Colonic mucosa (tissue), 4 donors: Measurements from ENCODE around the gene GYG1. TPM values are rescaled to one million over a fixed set of nuclear protein-coding genes. Genes with fewer than 3 reads are reported as not detected.

Experiments
- DNase-seq: peaks from one replicate; pipeline ENCODE4 v3.0.0-alpha.2; 2020
- H3K27ac ChIP-seq: fragments of 200-600 bp; one replicate; pipeline ENCODE4 v1.8.0; 2021
- H3K27me3 ChIP-seq: fragments of 200-600 bp; one replicate; pipeline ENCODE4 v1.8.0; 2021
- H3K36me3 ChIP-seq: fragments of 200-600 bp; one replicate; pipeline ENCODE4 v1.8.0; 2021
- H3K4me1 ChIP-seq: fragments of 200-600 bp; one replicate; pipeline ENCODE4 v1.8.0; 2021; ENCODE audit warnings: mild to moderate bottlenecking
- H3K4me3 ChIP-seq: fragments of 200-600 bp; one replicate; pipeline ENCODE4 v1.8.0; 2021
- H3K9ac ChIP-seq, 2 donors: one replicate each; pipeline ENCODE4 v1.7.0; 2013; ENCODE audit warnings: control low read depth in 2 of 2, low read depth in 2 of 2, low read length in 2 of 2
- H3K9me3 ChIP-seq: fragments of 200-600 bp; one replicate; pipeline ENCODE4 v1.8.0; 2021
- intact Hi-C: fragments of 100-400 bp; cut with DNase I; formaldehyde crosslinking; loops from one replicate; pipeline ENCODE4 v1.14.1; 2022
- total RNA-seq, 2 donors: library from RNA; stranded (reverse); fragmentation: NEBNext Ultra II Directional in 1 of 2; extraction: Animal tissue kit (Norgen Biotek cat#: 25700) in 1 of 2; gene quantifications; one replicate each; pipeline ENCODE4 v1.2.1, GENCODE V29; 2021
- TF ChIP-seq, protein P1 (sequence below): fragments of 200-600 bp; IDR thresholded peaks from one replicate; pipeline ENCODE4 v1.8.0; 2022; ENCODE audit warnings: antibody characterized with exemption, mild to moderate bottlenecking
- donor health status: healthy.
- donor health status: DM: no; HTN: no; CAD: no.
- donor health status: DM: no; HTN: no; CAD: no.

GYG1 gene
- total RNA-seq, 2 donors from 2014 or later = 26.1 to 32.2 TPM

DNA sequence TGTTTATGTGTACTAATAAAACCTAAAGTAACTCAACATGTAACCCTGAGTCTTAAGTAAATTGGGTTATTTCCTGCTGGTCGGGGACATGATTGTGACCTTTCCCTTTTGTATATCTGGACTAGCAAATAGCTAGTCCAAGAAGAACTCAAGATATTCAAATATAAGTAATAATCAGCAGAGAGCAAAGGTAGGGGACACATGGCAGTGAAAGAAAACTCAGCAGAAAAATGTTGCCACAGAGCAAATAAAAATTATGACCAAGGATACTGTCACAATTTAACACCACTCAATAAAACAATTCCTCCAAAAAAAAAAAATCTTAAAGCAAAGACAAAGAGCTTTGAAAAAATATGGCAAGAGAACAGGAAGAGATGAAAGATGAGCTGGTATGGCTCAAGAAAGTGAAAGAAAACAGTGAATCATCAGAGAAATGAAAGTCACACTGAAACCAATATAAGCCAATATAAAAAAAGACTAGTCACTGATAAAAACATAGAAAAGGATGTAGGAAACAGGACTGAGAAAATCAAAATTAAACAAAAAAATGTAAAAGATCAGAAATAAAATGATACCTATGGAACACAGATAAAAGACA lies 51.5 kb downstream of the GYG1 start:
- TF ChIP-seq, protein P1, sequence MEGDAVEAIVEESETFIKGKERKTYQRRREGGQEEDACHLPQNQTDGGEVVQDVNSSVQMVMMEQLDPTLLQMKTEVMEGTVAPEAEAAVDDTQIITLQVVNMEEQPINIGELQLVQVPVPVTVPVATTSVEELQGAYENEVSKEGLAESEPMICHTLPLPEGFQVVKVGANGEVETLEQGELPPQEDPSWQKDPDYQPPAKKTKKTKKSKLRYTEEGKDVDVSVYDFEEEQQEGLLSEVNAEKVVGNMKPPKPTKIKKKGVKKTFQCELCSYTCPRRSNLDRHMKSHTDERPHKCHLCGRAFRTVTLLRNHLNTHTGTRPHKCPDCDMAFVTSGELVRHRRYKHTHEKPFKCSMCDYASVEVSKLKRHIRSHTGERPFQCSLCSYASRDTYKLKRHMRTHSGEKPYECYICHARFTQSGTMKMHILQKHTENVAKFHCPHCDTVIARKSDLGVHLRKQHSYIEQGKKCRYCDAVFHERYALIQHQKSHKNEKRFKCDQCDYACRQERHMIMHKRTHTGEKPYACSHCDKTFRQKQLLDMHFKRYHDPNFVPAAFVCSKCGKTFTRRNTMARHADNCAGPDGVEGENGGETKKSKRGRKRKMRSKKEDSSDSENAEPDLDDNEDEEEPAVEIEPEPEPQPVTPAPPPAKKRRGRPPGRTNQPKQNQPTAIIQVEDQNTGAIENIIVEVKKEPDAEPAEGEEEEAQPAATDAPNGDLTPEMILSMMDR = no peak
- no peaks in the 10 kb centered on the region for H3K27me3 ChIP-seq
- H3K9ac ChIP-seq = no peak overlapping the region
- H3K9me3 ChIP-seq = no peaks in the 10 kb centered on the region
- H3K4me3 ChIP-seq = no peak overlapping the region
- no peaks in the 10 kb centered on the region for H3K36me3 ChIP-seq
- H3K4me1 ChIP-seq = no peaks in the 10 kb centered on the region
- intact Hi-C loops = no loop called here
- no peak for DNase-seq
- H3K27ac ChIP-seq = no peak overlapping the region

DNA sequence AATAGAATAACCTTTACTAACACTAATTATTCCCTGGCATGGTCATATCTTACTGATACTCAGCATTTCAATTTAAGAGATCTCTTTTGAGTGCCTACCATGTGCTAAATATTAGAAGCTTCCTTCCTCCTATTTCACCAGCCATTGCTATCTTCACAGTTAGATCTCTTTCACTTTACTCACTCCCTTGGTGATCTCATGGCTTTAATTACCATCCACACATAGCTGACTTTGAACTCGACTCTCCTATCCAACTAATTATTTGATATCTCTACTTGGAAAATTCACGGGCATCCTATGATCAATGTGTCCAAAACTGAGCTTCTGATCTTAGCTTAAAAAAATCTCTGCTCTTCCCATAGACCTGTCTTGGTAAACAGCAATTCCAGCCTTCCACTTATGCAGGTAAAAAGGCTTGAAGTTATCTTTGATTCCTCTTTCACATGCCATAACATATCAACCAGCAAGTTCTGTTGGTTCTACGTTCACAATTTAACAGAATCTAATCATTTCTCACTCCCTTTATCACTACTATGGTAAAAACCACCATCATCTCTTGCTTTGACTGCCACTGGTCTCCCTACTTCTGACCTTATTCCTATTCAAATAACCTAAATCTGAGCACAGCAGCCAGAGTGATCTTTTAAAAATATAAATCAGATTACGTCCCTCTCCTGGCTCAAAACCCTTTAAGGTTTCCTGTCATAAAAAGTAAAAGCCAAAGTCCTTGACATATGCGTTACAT lies 53.2 kb downstream of the GYG1 start:
- H3K4me1 ChIP-seq = no peaks in the 10 kb centered on the region
- TF ChIP-seq, protein P1 = no peak
- H3K9ac ChIP-seq = no peak overlapping the region
- no peaks in the 10 kb centered on the region for H3K36me3 ChIP-seq
- no peak for DNase-seq
- H3K27ac ChIP-seq = no peak overlapping the region
- intact Hi-C loops = no loop called here
- H3K4me3 ChIP-seq = no peak overlapping the region
- H3K9me3 ChIP-seq = no peaks in the 10 kb centered on the region
- no peaks in the 10 kb centered on the region for H3K27me3 ChIP-seq

DNA sequence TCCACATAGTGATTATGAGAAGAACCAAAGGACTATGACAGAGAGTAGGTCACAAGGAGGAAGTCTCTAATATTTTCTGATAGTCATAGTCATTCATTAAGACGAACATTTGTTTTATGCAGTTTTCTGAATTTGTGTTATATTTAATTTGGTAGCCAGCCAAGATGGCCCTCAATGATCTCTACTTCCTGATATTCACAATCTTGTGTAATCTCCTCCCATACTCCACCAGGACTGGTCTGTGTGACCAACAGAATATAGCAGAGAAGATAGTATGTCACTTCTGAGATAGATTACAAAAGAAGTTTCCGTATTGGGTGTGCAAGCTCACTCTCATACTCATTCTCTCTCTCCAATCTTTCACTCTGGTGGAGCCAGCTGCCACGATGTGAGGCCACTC lies 64.2 kb downstream of the GYG1 start:
- Histone ChIP-seq H3K27me3 (no peaks in the 10 kb centered on the region), H3K9me3 (no peaks in the 10 kb centered on the region), H3K36me3 (no peaks in the 10 kb centered on the region), H3K4me1 (no peaks in the 10 kb centered on the region), H3K27ac (no peak overlapping the region), H3K9ac (no peak overlapping the region), H3K4me3 (no peak overlapping the region)
- intact Hi-C loops = no loop called here
- TF ChIP-seq, protein P1 = no peak
- no peak for DNase-seq

DNA sequence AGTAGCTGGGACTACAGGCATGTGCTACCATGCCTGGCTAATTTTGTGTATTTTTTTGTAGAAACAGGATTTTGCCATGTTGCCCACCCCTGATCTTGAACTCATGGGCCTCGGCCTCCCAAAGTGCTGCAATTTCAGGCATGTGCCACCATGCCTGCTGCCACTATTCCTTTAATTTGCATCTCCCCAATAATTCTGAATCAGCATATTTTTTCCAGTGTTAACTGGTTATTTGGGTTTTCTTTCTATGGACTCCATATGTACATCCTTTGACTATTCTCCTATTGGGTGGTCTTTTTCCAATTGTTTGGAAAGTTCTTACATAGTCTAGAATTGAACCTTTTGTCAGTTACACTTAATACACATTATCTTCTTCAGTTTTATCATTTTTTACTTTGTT lies 66.9 kb downstream of the GYG1 start:
- intact Hi-C loops = no loop called here
- Histone ChIP-seq H3K9me3 (no peaks in the 10 kb centered on the region), H3K27me3 (no peaks in the 10 kb centered on the region), H3K4me3 (no peak overlapping the region), H3K27ac (no peak overlapping the region), H3K4me1 (no peaks in the 10 kb centered on the region), H3K36me3 (no peaks in the 10 kb centered on the region), H3K9ac (no peak overlapping the region)
- TF ChIP-seq, protein P1 = no peak
- DNase-seq = no peak

DNA sequence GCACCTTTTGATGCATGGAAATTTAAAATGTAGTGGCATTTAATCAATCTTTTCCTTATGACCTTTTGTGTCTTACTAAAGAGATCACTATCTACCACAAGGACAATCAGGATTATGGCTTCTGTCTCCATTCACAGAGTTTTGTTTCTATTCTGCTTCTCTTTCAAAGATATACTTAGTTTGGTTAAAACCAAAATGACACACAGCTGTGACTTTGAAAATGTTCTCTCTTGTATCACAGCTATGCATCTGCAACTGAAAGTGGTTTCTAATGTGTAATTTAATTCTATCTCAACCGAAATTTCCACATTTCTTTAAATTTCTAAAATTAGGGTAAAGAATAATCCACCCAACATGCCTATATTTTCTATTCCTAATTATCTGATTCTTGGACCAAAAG lies 67.3 kb downstream of the GYG1 start:
- no peaks in the 10 kb centered on the region for H3K36me3 ChIP-seq
- no peaks in the 10 kb centered on the region for H3K27me3 ChIP-seq
- no peak overlapping the region for H3K4me3 ChIP-seq
- DNase-seq = no peak
- H3K27ac ChIP-seq = no peak overlapping the region
- H3K4me1 ChIP-seq = no peaks in the 10 kb centered on the region
- no peak overlapping the region for H3K9ac ChIP-seq
- intact Hi-C loops = no loop called here
- H3K9me3 ChIP-seq = no peaks in the 10 kb centered on the region
- TF ChIP-seq, protein P1 = no peak
